Muscle of arm (tissue), 12 donors: ENCODE data around the gene DST. TPM values are rescaled to one million over a fixed set of nuclear protein-coding genes. Genes with fewer than 3 reads are reported as not detected.

Experiments
- DNase-seq: peaks from one replicate; pipeline ENCODE4 v3.0.0-alpha.2; 2013
- polyA plus RNA-seq, 12 donors: library from polyadenylated mRNA; unstranded; fragments of 120-200 nt; gene quantifications; one replicate each; pipeline ENCODE4 v1.2.1, GENCODE V29; 2013; ENCODE audit not compliant: insufficient read length in 12 of 12

Gene DST
- polyA plus RNA-seq, 12 donors = 146 to 300 (median 199) TPM

- DNase-seq = no peak
Measured at GRCh38 chr6:56437171-56437900, 205.4 kb downstream of the DST start.

- no peak for DNase-seq
Measured at GRCh38 chr6:56435754-56436153, 206.9 kb downstream of the DST start.

- no peak for DNase-seq
Measured at GRCh38 chr6:56435326-56435725, 207.4 kb downstream of the DST start.

GRCh38 chr6:56434606-56435005 is 208.1 kb downstream of the DST start:
- no peak for DNase-seq

- DNase-seq = no peak
Measured at GRCh38 chr6:56433119-56433518, 209.6 kb downstream of the DST start.

GRCh38 chr6:56432194-56432593 is 210.5 kb downstream of the DST start:
- DNase-seq = no peak

- DNase-seq = no peak
Measured at GRCh38 chr6:56430629-56431600, 211.8 kb downstream of the DST start.

GRCh38 chr6:56424542-56425083 is 218.1 kb downstream of the DST start:
- DNase-seq = no peak

- no peak for DNase-seq
Measured at GRCh38 chr6:56424064-56424463, 218.6 kb downstream of the DST start.

GRCh38 chr6:56420296-56420695 is 222.4 kb downstream of the DST start:
- DNase-seq = no peak

- no peak for DNase-seq
Measured at GRCh38 chr6:56419191-56419590, 223.5 kb downstream of the DST start.

GRCh38 chr6:56417823-56418222 is 224.9 kb downstream of the DST start:
- DNase-seq = no peak

- no peak for DNase-seq
Measured at GRCh38 chr6:56416247-56416646, 226.4 kb downstream of the DST start.

- DNase-seq = no peak
Measured at GRCh38 chr6:56408976-56409375, 233.7 kb downstream of the DST start.
